ENCODE data around the gene SOX18.

DNA sequence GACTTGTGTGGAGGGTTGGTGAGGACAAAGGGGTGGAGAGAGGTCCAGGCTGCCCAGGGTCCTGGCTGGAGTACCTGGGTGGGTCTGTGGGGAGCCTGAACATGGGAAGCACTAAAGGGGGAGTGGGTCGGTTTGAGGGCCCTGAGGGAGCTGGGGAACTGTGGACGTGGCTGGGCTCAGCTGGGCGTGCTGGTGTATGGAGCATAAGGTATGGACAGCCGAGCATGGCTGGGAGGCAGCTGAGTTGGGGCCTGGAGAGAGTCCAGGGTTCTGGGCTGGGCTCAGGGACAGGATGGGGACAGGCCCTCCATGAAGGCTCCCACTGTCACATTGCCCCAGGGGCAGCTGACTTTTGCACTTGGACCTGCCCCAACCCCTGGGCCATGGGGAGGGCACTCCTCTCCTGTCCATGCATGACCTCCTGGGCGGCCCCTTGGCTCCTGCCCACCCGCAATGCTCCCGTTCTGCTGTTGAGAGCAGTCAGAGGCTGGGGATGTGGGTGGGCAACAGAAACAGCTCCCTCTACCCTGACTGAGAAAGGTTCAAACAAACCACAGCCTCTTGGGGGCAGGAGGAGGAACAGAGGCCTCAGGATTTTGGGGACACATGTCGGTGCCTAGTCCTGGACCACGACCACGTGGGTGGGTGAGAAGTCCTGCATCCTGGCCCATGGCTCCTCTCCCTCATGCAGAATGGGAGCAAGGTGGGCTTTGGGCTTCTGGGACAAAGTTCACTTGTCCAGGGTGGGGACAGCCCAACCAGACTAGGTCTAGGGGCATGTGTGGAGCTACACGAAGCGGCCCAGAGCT, 9.0 kb downstream of the SOX18 start:
- TF ChIP-seq CTCF (IDR thresholded peaks at IDR 0.05) (no peak), EZH2 (IDR thresholded peaks at IDR 0.05) (no peak), EZH2phosphoT487 (IDR thresholded peaks at IDR 0.05) (no peak)
